HFFc6 (cell line): Measurements from ENCODE around the gene SPEG. TPM values are rescaled to one million over a fixed set of nuclear protein-coding genes. Genes with fewer than 3 reads are reported as not detected.

Experiments used
- DNase-seq: peaks from one replicate; pipeline ENCODE4 v3.0.0-alpha.2; 2018
- H3K27ac Mint-ChIP-seq: 2 replicates; pipeline ENCODE4 v1.8.0; 2020; ENCODE audit warnings: mild to moderate bottlenecking, mixed read lengths
- H3K27me3 Mint-ChIP-seq: 2 replicates; pipeline ENCODE4 v1.8.0; 2021; ENCODE audit warnings: mild to moderate bottlenecking, moderate library complexity, mixed read lengths; ENCODE audit not compliant: insufficient read depth
- H3K36me3 Mint-ChIP-seq: 2 replicates; pipeline ENCODE4 v1.8.0; 2021; ENCODE audit warnings: low read depth, mixed read lengths
- H3K4me1 Mint-ChIP-seq: 2 replicates; pipeline ENCODE4 v1.8.0; 2020; ENCODE audit warnings: low read depth, mixed read lengths
- H3K4me3 Mint-ChIP-seq: 2 replicates; pipeline ENCODE4 v1.8.0; 2020; ENCODE audit warnings: mild to moderate bottlenecking, moderate library complexity, mixed read lengths
- H3K9me3 Mint-ChIP-seq: 2 replicates; pipeline ENCODE4 v1.8.0; 2020; ENCODE audit warnings: mild to moderate bottlenecking, mixed read lengths
- total RNA-seq, 6 experiments: library from RNA; stranded (reverse); fragmentation: NEBNext Ultra II Directional; extraction: Animal tissue kit (Norgen Biotek cat#: 25700); gene quantifications; 2 replicates in 1 of 6; 3 replicates in 5 of 6; pipeline ENCODE4 v1.2.3, GENCODE V29; 2021
- TF ChIP-seq, protein P1 (sequence below): fragments of 200-600 bp; sonication (generic); IDR thresholded peaks from 2 replicates; pipeline ENCODE4 v1.5.0; 2021; ENCODE audit warnings: antibody characterized with exemption, mild to moderate bottlenecking

The SPEG gene
- total RNA-seq, 6 experiments from 2014 or later: 80.9 to 89.5 (median 84.7) TPM

DNA sequence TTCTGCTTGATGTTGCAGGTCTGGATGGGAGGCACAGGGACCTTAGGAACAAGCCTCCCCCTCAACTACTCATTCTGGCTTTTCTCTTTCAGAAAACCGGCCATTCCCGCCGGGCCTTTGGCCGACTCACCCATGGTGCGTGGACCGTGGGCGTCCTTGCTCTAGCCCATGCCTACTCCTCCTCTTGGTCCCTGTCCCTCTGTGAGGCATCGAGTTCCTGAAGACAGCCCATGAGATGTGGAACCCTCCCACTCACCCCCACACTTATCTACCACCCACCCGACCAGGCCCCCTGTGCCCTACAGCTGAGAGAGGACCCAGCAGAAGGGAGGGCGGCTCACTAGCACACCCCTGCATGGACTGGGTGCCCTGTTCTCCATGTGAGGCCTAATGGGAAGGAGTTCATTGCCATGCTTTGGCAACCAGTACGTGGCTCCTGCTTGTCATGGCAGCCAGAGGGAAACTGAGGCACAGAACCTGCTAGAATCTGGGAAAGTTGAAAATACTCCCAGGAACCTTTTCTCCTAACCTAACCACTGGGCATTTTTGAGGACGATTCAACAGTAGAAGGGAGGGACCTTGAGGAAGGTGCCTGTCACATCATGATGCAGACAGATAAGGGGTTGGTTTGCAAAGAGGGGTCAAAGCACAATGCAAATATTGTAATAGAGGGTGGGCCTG lies 8.5 kb downstream of the SPEG start:
- Mint-ChIP-seq H3K36me3 (peaks cover 13% of the 10 kb centered on the region; the same call in 1 of the 2 replicates), H3K4me3 (peak overlapping the region; percentile 93), H3K27me3 (peaks cover 1% of the 10 kb centered on the region; the same call in 1 of the 2 replicates)

DNA sequence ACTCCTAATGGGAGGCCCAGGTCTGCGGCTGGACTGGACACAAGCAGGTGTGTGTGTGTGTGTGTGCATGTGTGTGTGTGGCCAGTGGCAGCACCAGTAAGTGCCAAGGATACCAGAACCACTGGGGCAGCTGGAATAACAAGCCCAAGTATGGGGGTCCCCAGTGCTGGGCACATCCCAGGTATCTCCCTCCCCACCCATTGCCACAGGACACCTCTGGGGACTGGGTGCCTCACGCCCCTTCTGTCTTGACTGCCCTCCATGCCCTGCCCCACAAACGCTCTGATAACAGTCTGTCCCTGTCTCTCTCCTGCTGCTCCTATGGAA lies 9.0 kb downstream of the SPEG start:
- no peaks in the 10 kb centered on the region for H3K9me3 Mint-ChIP-seq
- DNase-seq: no peak
- H3K27me3 Mint-ChIP-seq: peaks cover 1% of the 10 kb centered on the region; the same call in 1 of the 2 replicates
- TF ChIP-seq, protein P1, sequence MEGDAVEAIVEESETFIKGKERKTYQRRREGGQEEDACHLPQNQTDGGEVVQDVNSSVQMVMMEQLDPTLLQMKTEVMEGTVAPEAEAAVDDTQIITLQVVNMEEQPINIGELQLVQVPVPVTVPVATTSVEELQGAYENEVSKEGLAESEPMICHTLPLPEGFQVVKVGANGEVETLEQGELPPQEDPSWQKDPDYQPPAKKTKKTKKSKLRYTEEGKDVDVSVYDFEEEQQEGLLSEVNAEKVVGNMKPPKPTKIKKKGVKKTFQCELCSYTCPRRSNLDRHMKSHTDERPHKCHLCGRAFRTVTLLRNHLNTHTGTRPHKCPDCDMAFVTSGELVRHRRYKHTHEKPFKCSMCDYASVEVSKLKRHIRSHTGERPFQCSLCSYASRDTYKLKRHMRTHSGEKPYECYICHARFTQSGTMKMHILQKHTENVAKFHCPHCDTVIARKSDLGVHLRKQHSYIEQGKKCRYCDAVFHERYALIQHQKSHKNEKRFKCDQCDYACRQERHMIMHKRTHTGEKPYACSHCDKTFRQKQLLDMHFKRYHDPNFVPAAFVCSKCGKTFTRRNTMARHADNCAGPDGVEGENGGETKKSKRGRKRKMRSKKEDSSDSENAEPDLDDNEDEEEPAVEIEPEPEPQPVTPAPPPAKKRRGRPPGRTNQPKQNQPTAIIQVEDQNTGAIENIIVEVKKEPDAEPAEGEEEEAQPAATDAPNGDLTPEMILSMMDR: no peak
- H3K4me1 Mint-ChIP-seq: peaks cover 57% of the 10 kb centered on the region
- peaks cover 13% of the 10 kb centered on the region; the same call in 1 of the 2 replicates for H3K36me3 Mint-ChIP-seq
- H3K27ac Mint-ChIP-seq: 0 out of 2 replicates have a peak overlapping the region, but pooled peaks have one; percentile 83
- H3K4me3 Mint-ChIP-seq: peak overlapping the region; percentile 37; the same call in 1 of the 2 replicates

More for the DNA sequence above, 8.5 kb downstream of the SPEG start:
- DNase-seq: no peak
- no peaks in the 10 kb centered on the region for H3K9me3 Mint-ChIP-seq
- TF ChIP-seq, protein P1: no peak
- H3K27ac Mint-ChIP-seq: peak overlapping the region; percentile 83
- peaks cover 57% of the 10 kb centered on the region for H3K4me1 Mint-ChIP-seq

- TF ChIP-seq, protein P1: no peak
- Mint-ChIP-seq H3K4me3 (peak overlapping the region; percentile 30), H3K36me3 (peaks cover 17% of the 10 kb centered on the region), H3K4me1 (peaks cover 60% of the 10 kb centered on the region), H3K9me3 (no peaks in the 10 kb centered on the region), H3K27me3 (peaks cover 1% of the 10 kb centered on the region; the same call in 1 of the 2 replicates), H3K27ac (peak overlapping the region; percentile 90)
- no peak for DNase-seq
These were observed 10.0 kb downstream of the SPEG start for GRCh38 chr2:219444566-219445091.

DNA sequence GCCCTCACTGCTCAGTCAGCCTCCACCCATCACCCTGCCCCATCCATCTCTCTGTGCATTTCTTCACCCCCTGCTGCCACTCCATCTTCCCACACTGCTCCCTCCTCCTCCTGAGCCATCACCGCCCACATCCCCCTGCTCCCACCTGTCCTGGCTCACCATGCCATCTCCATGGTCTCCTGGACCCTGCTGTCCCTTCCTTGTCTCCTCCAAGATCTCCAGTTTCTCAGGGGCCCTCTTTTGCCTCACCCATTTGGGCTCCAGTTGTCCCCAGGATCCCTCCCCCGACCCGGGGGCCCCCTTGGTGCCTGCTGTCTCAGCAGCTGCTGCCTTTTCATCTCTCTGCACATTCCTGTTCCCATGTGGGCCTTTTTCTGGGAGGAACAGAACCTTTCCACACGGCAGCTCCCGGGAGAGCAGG lies 10.6 kb downstream of the SPEG start:
- Mint-ChIP-seq H3K4me1 (peaks cover 66% of the 10 kb centered on the region), H3K4me3 (peak overlapping the region; percentile 71), H3K9me3 (no peaks in the 10 kb centered on the region), H3K27ac (peak overlapping the region; percentile 90), H3K27me3 (peaks cover 1% of the 10 kb centered on the region; the same call in 1 of the 2 replicates), H3K36me3 (peaks cover 23% of the 10 kb centered on the region)
- DNase-seq: no peak
- TF ChIP-seq, protein P1: no peak

- Mint-ChIP-seq H3K9me3 (no peaks in the 10 kb centered on the region), H3K4me3 (peak overlapping the region; percentile 71), H3K27ac (peak overlapping the region; percentile 90), H3K27me3 (peaks cover 1% of the 10 kb centered on the region), H3K36me3 (peaks cover 32% of the 10 kb centered on the region), H3K4me1 (peaks cover 68% of the 10 kb centered on the region)
- peak; percentile 72 for DNase-seq
- TF ChIP-seq, protein P1: no peak
These were observed 11.5 kb downstream of the SPEG start for GRCh38 chr2:219446101-219446504.
